Measurements from ENCODE around the gene OCRL.
"Not testable (repeated sequence)": the region's sequence is repeated elsewhere in the genome, so short reads cannot be mapped to it uniquely, and the experiment has no call there.

OCRL gene

DNA sequence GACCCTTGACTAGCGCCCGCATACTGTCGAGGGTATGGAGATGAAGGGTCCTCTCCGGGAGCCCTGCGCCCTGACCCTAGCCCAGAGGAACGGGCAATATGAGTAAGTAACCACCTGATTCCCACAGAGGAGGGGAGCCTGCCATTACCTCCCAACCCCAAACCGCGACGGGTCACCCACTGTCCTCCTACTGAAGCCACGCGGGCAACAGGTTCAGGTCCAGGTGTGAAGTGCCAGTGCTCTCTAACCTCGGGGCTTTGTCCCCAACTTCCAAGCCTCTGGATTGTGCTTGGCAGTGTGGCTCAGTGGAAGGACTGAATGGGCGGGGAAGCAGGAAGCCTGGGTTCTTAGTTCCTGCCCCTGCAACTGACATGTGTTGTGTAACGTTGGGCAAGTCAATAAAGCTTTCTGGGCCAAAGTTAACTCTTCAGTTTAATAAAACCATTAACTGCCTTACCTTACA lies 694 bp downstream of the OCRL start:
- no peak for DNase-seq

DNA sequence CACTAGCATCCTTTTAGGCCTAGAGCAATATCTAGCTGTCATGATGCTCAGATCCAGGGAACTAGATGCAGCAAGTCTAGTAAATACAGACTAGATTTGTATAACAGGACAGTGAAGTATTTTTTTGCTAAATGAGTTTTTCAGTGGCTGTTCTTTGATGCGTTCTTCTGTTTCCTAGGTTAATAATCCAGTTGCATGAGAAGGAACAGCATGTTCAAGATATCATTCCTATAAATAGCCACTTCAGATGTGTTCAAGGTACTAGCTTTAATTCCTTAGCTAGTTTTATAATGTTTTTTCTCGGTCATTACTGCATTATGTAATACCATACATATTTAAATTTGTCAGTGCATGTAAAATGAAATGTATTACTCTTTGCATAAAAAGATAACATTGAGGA lies 4.7 kb downstream of the OCRL start:
- no peak for DNase-seq

DNA sequence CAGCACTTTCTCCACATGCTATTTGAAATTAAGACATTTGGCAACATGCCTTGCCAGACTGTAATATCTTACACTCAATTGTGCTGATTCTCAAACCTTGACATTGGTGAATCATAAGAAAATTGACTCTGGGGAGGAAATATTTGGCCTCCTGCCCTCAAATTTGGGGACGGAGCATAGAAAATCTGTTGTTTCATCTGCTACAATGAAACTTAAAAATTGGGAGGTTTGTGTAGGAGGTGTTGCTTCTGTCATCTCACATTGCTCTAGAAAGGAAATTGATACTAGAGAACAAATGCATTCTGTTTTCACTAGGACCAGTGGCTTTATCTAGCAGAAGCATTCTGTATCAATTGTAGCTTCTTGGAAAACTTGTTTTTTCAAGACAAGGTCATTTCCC lies 5.3 kb downstream of the OCRL start:
- DNase-seq: no peak

DNA sequence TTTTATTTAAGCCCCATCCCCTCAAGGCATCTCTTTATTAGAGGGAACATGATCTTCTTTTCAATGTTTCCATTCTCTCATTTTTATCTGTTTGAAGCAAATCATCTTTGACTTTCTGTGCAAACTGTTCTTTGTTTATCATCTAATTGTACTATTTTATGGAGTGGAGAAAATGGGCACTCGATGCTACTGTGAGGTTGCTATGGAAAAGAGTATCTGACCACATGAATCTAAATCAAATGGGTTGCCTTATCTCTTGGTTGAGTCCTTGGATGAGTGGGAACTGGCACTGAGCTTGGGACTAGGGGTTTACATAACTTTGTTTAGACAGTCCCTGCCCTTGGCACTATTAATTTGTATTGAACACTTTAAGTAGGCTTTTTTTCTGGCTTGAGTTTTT lies 9.1 kb downstream of the OCRL start:
- no peak for DNase-seq

DNA sequence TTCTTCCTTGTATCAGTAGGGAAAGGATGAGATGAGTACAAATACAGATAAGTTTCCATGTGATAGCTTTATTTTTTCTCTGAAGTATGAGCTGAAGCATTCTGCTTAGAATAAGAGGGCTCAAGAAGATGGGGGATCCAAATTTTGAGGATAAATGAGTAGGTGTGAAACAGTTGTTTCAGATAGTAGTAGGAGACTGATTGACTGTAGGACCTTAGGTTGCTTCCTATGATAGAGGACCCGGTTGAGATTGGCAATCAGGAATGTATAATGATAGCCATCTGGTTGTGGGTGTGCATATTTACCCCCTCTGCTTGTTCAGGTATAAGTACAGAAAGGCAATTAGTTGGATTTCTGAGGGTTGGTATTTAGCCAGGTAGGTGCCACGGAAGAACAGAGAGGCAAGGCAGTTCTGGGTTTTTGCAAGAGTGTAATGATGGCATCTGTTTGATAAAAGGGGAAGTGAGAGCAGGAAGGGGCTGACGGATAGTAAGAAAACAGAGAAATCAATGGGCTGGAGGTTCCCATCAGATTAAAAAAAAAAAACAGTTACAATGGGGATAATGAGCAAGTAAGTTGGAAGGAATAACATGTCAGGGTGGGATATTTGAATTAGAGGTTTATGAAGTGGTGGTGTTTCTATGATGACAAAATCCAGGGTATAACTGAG lies 13.7 kb downstream of the OCRL start:
- no peak for DNase-seq

DNA sequence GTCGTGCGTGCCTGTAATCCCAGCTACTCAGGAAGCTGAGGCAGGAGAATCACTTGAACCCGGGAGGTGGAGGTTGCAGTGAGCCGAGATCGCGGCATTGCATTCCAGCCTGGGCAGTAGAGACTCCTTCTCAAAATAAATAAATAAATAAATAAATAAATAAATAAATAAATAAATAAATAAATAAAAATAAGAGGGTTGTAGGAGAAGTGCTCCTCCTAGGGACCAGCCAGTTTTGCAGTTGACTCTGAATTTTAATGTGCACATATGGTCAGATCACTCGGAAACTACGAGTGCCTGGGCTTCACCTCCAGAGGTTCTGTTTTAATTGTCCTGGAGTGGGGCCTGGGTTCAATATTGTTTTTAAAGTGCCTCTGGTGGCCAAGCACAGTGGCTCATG lies 14.8 kb downstream of the OCRL start:
- DNase-seq: not testable (repeated sequence)

DNA sequence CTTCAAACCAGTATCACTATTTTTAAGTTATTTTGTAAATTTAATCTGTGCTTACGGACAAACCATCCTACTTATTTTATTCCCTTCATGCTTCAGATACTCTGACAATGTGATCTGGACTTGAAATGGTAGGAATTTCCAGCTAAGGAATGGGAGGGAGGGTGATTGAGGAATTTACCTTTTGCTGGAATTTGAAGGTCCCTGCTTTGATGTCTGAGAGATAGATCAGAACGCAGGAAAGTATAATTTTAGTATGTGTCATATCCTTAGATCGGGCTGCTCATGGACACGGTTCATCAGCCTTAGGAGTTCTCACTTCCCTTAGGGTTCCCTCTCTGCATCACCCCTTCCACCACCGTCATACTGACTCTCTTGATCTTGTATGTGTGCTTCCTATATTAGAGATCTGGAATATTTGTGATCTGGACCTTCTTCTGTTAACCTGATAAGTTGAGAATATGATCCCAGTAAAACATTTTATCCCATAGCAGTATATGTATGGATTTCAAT lies 16.8 kb downstream of the OCRL start:
- DNase-seq: no peak

DNA sequence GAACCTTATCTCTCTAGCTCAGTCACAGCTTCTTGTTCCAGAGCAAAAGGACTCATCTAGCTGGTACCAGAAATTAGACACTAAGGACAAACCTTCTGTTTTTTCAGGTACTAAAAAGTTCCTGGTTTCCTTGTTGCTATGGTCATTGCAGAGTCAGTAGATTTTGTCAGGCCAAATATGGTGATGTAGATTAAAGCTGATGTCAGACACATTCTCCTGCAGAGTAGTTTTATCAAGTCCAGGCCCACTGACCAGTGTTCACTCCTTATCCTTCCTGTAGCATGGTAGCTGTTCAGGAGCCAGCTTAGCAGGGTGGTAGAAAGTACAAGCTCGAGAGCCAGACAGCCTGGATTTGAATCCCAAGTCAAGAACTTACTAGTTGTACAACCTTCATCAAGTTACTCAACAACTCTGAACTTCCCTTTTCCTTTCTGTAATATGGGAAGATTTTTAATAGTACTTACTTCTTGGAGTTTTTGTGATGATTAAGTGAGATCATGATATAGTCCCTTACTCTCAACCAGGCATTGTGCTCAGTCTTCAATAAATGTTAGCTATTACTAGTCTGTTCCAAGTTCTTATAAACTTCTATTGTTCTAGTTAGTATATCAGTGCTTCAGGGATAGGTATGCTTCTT lies 17.9 kb downstream of the OCRL start:
- DNase-seq: no peak

DNA sequence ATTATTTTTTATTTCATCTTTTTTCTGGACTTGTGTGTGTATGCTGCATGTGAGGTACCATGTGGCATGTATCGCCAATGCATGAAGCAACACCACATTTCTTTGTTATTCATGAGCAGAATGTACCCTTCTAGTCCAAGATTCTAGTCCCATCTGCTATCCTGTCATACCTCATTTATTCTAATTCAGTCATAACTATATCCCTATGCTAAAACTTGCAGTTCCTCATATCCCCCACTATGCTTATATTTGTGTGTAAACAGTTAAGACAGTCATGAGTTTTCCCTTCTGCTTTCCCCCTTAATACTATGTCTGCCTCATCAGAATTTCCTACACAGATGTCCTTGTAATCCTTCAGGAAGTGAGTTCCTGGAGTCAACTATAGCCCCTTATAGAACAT lies 19.7 kb downstream of the OCRL start:
- DNase-seq: no peak

DNA sequence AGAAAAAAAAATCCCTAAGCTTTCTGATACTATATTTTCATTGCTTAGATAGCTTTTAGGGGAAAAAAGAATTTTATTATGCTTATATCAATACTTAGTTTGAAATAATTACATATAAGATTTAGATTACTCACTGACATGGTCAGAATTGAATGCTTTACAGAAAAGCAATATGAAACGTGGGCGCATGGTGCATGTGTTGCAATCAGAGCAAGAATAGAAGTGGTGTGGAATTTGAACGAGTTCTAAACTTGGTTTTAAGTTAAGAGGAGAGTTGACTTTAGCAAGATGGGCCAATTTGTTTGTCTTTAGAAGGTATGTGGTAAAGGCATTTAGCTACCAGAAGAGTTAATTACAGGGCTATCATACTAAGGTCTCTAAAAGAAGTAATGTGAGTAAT lies 21.4 kb downstream of the OCRL start:
- no peak for DNase-seq

DNA sequence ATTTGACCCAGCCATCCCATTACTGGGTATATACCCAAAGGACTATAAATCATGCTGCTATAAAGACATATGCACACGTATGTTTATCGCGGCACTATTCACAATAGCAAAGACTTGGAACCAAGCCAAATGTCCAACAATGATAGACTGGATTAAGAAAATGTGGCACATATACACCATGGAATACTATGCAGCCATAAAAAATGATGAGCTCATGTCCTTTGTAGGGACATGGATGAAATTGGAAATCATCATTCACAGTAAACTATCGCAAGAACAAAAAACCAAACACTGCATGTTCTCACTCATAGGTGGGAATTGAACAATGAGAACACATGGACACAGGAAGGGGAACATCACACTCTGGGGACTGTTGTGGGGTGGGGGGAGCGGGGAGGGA lies 24.3 kb downstream of the OCRL start:
- not testable (repeated sequence) for DNase-seq

DNA sequence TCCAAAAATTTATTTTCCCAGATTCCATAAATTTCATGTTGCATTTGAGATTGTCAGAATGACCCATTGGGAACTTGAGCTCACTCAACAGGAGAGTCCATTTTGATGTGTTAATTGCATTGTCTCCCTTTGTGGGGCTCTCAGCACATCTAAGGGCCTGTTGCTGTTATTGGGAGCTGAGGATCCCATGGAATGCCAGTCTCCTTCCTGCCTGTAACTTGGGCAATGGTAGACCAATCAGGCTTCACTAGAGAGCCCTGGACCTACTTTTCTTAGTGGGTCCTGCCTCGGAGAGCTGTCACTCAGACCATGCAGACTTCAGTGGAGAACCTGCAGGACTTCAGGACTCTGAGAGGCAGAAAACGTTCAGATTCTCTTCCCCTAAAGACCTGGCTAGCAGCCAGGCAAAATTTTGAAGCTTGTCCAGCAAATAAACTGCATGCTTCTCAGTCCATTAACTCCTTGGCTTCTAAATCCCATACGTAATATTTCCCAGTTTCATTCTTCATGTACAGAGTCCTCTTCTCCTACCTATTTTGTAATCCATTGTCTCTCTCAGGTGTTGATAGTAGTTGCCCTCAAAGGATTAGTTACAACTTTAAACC lies 25.1 kb downstream of the OCRL start:
- no peak for DNase-seq

DNA sequence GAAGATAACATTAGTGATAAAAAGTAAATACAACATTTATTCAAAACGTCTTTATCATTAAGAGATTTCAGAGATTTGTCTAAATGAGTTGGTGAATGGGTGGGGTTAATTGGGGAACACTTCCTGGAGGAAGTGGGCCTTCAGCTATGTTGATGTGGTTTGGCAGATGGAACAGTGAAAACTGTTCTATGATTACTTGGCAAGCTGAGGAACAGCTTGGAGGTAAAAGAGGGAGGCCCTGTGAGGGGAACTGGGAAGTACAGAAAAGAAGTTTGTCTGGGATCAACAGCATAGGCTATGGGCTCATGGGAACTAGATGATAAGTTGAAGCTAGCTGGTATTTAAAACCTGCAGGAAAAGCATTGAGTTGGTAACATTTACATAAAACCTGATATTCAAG lies 26.0 kb downstream of the OCRL start:
- no peak for DNase-seq

DNA sequence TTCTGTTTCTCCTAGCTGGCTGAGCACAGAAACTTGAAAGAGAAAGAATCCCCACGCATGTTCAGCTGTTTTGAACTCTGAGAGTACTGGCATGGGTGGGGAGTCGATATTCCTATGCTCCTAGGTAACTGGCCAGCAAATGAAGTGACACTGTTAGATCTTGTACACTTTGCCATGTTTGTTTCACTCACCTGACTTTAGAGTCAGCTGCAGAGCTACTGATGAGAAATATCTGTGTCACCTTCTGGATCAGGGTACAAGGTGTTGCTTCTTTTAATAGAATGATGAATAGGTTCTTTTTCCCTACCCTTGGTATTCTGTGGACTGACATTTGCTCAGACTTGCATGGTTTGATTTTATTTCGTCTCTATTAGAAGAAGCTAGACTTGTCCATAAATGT lies 28.3 kb downstream of the OCRL start:
- no peak for DNase-seq

DNA sequence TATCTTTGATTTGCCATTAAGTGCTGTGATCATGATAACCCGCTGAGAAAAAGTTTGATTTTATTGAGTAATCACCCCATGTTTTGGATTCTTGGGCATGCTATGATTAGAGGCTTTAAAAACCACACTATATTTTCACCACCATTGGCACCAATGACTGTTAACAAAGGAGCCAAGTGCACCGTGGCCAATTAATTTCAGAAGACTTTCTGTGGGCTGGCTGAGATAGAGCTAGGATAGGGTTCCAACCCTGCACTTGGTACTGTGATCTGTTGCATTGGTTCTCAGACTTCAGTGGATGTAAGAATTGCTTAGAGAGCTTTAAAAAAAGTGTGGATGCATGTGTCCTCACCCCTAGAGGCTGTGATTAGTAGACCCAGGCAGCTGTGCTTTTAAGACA lies 32.4 kb downstream of the OCRL start:
- no peak for DNase-seq

DNA sequence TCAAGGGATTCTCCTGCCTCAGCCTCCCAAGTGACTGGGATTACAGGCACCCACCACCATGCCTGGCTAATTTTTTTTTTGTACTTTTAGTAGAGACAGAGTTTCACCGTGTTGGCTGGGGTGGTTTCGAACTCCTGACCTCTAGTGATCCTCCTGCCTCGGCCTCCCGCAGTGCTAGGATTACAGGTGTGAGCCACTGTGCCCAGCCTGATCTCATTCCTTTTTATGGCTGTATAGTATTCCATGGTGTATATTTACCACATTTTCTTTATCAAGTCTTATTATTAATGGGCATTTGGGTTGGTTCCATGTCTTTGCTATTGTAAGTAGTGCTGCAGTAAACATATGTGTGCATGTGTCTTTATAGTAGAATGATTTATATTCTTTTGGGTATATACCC lies 33.6 kb downstream of the OCRL start:
- not testable (repeated sequence) for DNase-seq

DNA sequence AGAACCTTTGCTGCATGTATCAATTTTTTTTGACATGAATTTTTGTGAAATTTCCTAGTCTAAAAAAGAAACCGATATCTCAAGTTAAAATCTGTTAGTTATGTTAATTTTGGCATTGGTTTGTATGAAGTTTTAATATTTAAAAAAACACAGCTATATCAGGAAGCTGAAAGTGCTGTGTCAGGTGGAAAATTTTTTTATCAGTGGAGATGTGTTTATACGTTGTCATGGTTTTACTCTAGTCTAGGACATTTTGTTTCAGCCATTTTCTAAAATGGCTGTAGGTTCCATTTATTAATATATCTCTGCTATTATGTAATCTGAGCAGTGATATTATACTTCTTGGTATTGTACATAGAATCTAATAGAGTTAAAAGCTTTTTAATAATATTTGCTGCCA lies 34.2 kb downstream of the OCRL start:
- no peak for DNase-seq

DNA sequence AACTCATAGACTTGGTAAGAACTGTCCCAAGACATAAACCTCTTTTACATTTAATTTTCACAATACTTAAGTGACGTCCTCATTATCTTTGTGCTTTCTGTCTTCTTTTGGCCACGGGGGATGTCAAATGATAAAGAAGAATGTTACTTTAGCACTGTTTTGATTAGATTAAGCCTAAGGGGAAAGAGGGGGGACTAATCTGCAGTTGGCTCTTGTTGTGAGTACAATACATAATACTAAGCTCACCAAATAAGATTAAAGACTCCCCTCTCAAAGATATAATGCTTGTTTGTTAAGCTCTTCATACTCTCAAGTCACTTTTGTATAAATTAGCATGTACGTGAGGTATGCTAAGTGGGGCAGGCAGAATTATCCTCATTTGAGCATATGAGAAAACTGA lies 36.5 kb downstream of the OCRL start:
- no peak for DNase-seq

DNA sequence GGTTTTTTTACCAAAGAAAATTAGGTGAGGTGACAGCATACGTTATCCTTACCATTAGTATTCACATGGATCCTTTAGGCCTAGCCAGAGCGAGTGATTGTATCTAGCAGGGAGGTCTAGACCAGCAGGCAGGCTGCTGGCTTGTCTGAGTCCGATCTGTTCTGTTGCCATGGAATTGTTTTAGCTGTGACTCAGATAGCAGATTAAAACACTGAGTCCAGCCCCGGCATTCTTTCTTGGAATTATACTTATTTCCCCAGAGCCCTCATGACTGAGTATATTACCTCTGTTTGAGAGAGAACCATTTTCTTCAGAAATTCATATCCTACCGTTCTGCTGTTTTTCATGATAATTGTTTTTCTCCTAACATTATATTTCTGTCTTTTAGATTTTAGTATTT lies 37.4 kb downstream of the OCRL start:
- no peak for DNase-seq

DNA sequence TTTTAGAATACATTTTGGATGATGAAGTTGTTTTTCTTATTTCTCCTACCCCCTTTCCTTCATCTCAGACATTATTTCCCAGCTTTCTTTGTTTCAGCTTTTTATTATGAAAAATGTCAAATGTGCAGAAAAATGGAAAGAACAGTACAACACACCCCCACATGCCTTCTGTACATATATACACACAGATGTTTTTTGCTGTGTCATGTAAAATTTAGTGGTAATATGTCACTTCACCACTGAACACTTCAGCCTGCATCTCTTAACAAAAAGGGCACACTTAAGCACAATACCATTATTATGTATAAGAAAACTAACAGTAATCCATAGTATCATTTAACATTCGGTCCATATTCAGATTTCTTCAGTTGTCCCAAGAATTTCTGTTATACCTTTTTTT lies 37.8 kb downstream of the OCRL start:
- DNase-seq: no peak

DNA sequence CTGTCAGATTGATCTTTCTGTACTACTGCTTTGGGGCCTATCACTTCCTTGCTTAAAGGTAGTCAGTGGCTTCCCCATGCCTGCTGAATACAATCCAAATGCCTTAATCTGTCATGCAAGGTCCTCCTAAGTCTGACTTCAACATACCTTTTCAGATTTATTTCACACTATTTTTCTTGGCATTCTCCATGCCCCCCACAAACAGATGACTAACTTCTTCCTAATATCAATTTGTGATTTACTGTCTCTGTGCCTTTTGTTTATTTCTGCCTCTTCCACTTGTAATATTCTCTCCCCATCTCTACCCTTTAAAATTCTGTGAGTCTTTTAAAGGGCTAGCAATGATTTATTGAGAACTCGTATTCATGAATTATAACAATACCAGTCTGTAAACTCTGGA lies 41.8 kb downstream of the OCRL start:
- DNase-seq: no peak

DNA sequence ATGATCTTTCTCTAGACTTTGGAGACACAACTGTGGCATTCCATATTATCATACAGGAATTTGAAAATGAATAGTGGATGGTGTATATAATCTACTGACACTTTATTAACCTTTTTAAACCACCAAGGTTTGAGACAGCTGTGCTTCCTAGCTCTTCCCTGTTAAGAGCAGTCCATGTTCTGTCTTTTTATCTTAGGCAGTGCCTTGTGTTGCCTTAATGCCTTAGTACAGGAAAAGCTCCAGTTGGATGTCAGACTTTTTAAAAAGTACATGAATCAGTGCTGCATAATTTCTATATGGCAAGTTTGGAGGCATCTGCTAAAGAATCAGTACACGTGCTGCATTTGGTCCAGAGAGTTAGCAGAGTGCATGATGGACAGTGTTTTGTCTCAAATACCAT lies 45.1 kb downstream of the OCRL start:
- DNase-seq: no peak

DNA sequence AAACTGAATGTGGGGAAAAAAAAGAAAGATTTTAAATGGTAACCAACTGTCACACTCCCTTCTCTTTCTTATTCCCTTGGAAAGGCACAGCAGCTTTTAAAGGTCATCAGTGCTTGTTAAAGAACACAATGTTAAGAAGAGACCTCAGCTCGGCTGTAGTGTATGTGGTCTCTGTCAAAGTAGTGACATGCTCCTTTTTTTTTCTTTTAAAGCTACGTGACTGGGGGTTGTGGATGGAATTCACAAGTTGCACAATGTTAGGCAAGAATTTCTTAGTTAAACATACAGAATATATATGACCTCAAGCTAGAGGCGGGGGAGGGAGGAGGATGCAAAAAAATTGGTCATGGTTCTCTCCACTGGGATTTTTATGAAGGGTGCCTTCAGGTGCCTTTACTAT lies 45.6 kb downstream of the OCRL start:
- no peak for DNase-seq

DNA sequence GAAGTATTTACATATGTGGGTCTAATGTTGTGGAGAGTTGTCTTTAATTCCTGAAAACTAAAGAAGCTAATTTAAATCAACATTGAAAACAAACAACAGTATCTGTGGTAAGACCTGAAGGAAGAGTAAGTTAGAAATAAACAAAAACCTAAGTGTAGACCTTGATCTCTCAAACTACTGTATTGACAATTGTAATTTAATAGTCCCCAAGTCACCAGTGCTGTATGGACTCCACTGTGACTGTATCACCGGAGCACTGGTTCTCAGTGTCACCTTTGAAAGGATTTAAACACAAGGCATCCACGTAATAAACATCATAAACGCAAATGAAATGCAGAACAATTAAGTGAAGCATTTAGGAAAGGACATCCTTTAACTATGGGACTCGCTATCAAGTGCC lies 46.4 kb downstream of the OCRL start:
- no peak for DNase-seq

DNA sequence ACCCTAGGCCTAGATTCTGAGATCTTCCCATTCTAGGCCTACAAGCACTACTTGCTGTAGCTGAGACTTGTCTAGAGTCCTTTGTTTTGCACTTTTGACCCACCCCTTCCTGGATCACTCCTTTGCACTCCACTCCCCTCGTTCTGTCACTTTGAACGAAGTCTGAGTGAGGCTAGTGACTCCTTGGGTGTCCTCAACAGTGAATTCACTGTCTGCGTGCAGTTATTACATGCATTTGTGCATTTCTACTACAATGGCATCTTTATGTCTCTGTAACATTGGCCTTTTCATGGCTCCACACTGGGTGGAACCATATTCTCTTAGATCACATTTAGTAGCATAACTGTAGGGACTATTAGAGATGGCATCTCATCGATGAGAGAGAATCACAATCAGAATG lies 50.5 kb downstream of the OCRL start:
- no peak for DNase-seq

All from NCI-H2171 treated with DMSO at 0.1 percent for 48 hours (cell line).